A673 (cell line): Measurements from ENCODE around the gene XPO5. TPM values are rescaled to one million over a fixed set of nuclear protein-coding genes. Genes with fewer than 3 reads are reported as not detected.

ENCODE experiments used
- BruUV-seq: library from RNA; stranded (reverse); fragments of 400-500 nt; replicated peaks from 2 replicates; lab custom pipeline; 2021; lab: Mats Ljungman, UMichigan
- CTCF ChIA-PET: fragments of 300-600 bp; sonication (Branson Sonifier 250); formaldehyde crosslinking; loops from one replicate; lab custom pipeline; 2022; ENCODE audit warnings: antibody characterized with exemption; lab: Charles Lee
- POLR2A ChIA-PET: fragments of 300-600 bp; sonication (Branson Sonifier 250); formaldehyde crosslinking; loops from one replicate; lab custom pipeline; 2022; ENCODE audit warnings: antibody characterized with exemption; ENCODE audit not compliant: low non-redundant PET; lab: Charles Lee
- DNase-seq: peaks from one replicate; pipeline ENCODE4 v3.0.0-alpha.2; 2015; ENCODE audit warnings: low spot score
- H3K27ac ChIP-seq: fragments of 200-600 bp; sonication (generic); 2 replicates; pipeline ENCODE4 v1.5.1; 2016; ENCODE audit warnings: mixed run types, low read depth, mild to moderate bottlenecking, mixed read lengths, antibody characterized with exemption, low read length; ENCODE audit not compliant: poor library complexity, severe bottlenecking
- H3K27me3 ChIP-seq: fragments of 200-600 bp; sonication (generic); replicated peaks from 2 replicates; pipeline ENCODE4 v1.6.1; 2017; ENCODE audit warnings: mixed run types, low read depth, mild to moderate bottlenecking, mixed read lengths, antibody characterized with exemption, low read length; ENCODE audit not compliant: insufficient read depth, poor library complexity
- H3K36me3 ChIP-seq: fragments of 200-600 bp; sonication (generic); 2 replicates; pipeline ENCODE4 v1.6.1; 2016; ENCODE audit warnings: mixed run types, mild to moderate bottlenecking, mixed read lengths, antibody characterized with exemption, low read length; ENCODE audit not compliant: insufficient read depth, poor library complexity, severe bottlenecking
- H3K4me1 ChIP-seq: fragments of 200-600 bp; sonication (generic); 2 replicates; pipeline ENCODE4 v1.6.1; 2017; ENCODE audit warnings: mixed run types, mild to moderate bottlenecking, mixed read lengths, antibody characterized with exemption, low read length; ENCODE audit not compliant: insufficient read depth, poor library complexity, severe bottlenecking
- H3K4me3 ChIP-seq: fragments of 200-600 bp; sonication (generic); 2 replicates; pipeline ENCODE4 v1.5.1; 2016; ENCODE audit warnings: low read depth, mixed run types, mild to moderate bottlenecking, mixed read lengths, low read length; ENCODE audit not compliant: poor library complexity, severe bottlenecking
- H3K9me3 ChIP-seq: fragments of 200-600 bp; sonication (generic); 2 replicates; pipeline ENCODE4 v1.6.1; 2016; ENCODE audit warnings: mixed run types, low read depth, mild to moderate bottlenecking, mixed read lengths, antibody characterized with exemption, low read length; ENCODE audit not compliant: poor library complexity, severe bottlenecking
- EZH2 ChIP-seq: fragments of 200-600 bp; sonication (generic); IDR thresholded peaks from 2 replicates; pipeline ENCODE4 v1.6.1; 2017; ENCODE audit warnings: borderline replicate concordance, low read depth, mild to moderate bottlenecking, mixed read lengths, antibody characterized with exemption, low read length; ENCODE audit not compliant: poor library complexity, severe bottlenecking
- intact Hi-C: fragments of 100-400 bp; cut with micrococcal nuclease; formaldehyde crosslinking; loops from one replicate; pipeline ENCODE4 v1.10.0; 2022; ENCODE audit not compliant: unreplicated experiment
- total RNA-seq: library from RNA; stranded (reverse); gene quantifications from 2 replicates; pipeline ENCODE4 v1.2.3, GENCODE V29; 2021
- TF ChIP-seq, protein P1 (sequence below): fragments of 300-800, 200-600 bp; sonication (generic); conservative IDR thresholded peaks from 2 replicates; pipeline ENCODE4 v1.5.1; 2017; ENCODE audit warnings: low read depth, mild to moderate bottlenecking, antibody characterized with exemption, low read length, moderate library complexity, mixed read lengths

Gene XPO5
- total RNA-seq, 1 experiment from 2014 or later: 111 TPM

DNA sequence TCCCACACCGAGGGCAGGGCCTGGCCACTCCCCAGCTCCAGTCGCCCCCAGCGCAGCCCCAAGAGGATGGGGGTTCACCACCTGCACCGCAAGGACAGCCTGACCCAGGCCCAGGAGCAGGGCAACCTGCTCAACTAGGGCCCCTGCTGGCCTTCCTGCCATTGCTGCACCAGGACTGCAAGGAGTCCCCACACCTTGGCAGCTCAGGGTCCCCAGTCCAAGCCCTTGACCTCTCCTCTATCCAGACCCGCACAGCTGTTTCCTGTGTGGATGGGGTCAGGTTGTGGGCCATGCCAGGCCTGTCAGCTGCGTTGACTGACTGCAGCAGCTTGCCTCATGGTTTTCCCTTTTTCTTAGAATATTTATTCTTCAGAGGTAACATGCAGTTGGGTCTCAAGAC lies 70.1 kb downstream of the XPO5 start:
- intact Hi-C loops: loop anchor here (1.0 to 10.0 kb wide), 3 partner anchors 49 to 241 kb away; no protein-coding TSS in a partner anchor
- POLR2A ChIA-PET: interaction anchor here (0.6 kb wide), 1 partner anchor 694 kb away, joined by 3 read pairs; no protein-coding TSS in a partner anchor
- BruUV-seq: no TSS peak
- H3K27ac ChIP-seq: no peak overlapping the region
- no peak for DNase-seq
- H3K27me3 ChIP-seq: no peaks in the 10 kb centered on the region
- no peaks in the 10 kb centered on the region for H3K4me1 ChIP-seq
- H3K9me3 ChIP-seq: no peaks in the 10 kb centered on the region
- peaks cover 27% of the 10 kb centered on the region for H3K36me3 ChIP-seq
- CTCF ChIA-PET: interaction anchor here (0.5 to 1.4 kb wide), 8 partner anchors 17 to 334 kb away, joined by 3 to 10 read pairs (median 6); partner anchors contain the start of genes DLK2 and DNPH1
- no peak overlapping the region for H3K4me3 ChIP-seq
- TF ChIP-seq EZH2: no peak
- TF ChIP-seq, protein P1, sequence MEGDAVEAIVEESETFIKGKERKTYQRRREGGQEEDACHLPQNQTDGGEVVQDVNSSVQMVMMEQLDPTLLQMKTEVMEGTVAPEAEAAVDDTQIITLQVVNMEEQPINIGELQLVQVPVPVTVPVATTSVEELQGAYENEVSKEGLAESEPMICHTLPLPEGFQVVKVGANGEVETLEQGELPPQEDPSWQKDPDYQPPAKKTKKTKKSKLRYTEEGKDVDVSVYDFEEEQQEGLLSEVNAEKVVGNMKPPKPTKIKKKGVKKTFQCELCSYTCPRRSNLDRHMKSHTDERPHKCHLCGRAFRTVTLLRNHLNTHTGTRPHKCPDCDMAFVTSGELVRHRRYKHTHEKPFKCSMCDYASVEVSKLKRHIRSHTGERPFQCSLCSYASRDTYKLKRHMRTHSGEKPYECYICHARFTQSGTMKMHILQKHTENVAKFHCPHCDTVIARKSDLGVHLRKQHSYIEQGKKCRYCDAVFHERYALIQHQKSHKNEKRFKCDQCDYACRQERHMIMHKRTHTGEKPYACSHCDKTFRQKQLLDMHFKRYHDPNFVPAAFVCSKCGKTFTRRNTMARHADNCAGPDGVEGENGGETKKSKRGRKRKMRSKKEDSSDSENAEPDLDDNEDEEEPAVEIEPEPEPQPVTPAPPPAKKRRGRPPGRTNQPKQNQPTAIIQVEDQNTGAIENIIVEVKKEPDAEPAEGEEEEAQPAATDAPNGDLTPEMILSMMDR: no peak

GRCh38 chr6:43504756-43505593 lies 70.9 kb downstream of the XPO5 start:
- Histone ChIP-seq H3K36me3 (peaks cover 33% of the 10 kb centered on the region), H3K27ac (no peak overlapping the region), H3K4me1 (no peaks in the 10 kb centered on the region), H3K4me3 (no peak overlapping the region), H3K9me3 (no peaks in the 10 kb centered on the region), H3K27me3 (no peaks in the 10 kb centered on the region)
- intact Hi-C loops: loop anchor here (10.0 kb wide), 1 partner anchor 240 kb away; no protein-coding TSS in a partner anchor
- no TSS peak for BruUV-seq
- CTCF ChIA-PET: no interaction called here
- POLR2A ChIA-PET: no interaction called here
- DNase-seq: no peak
- TF ChIP-seq, protein P1: no peak
- no peak for TF ChIP-seq EZH2

- H3K27ac ChIP-seq: no peak overlapping the region
Measured at GRCh38 chr6:43503443-43503842, 72.4 kb downstream of the XPO5 start.

More at GRCh38 chr6:43503443-43503842, 72.4 kb downstream of the XPO5 start:
- intact Hi-C loops: loop anchor here (10.0 kb wide), 1 partner anchor 239 kb away; no protein-coding TSS in a partner anchor
- no peaks in the 10 kb centered on the region for H3K4me1 ChIP-seq
- no peak for DNase-seq
- no TSS peak for BruUV-seq
- no peaks in the 10 kb centered on the region for H3K9me3 ChIP-seq
- ChIA-PET POLR2A (no interaction called here), CTCF (interaction anchor here (0.6 kb wide), 1 partner anchor 47 kb away, joined by 4 read pairs; no protein-coding TSS in a partner anchor)
- H3K27me3 ChIP-seq: no peaks in the 10 kb centered on the region
- H3K36me3 ChIP-seq: peaks cover 48% of the 10 kb centered on the region
- TF ChIP-seq, protein P1: no peak
- no peak for TF ChIP-seq EZH2
- H3K4me3 ChIP-seq: no peak overlapping the region
